ENCODE measurements around the gene TSSC4.

- TF ChIP-seq CTCF (conservative IDR thresholded peaks at IDR 0.05; ENCODE audit: low read length) (no peak), EZH2phosphoT487 (IDR thresholded peaks at IDR 0.05; ENCODE audit: borderline replicate concordance, low read depth, low read length) (no peak)
Observed at GRCh38 chr11:2374456-2375201, 25.9 kb upstream of the TSSC4 start.

Data from OCI-LY7 (cell line).